Trophoblast cell (in vitro differentiated cells and primary cell): ENCODE data around the gene IGFL3. TPM values are rescaled to one million over a fixed set of nuclear protein-coding genes. Genes with fewer than 3 reads are reported as not detected.
"Not testable (repeated sequence)": the region's sequence is repeated elsewhere in the genome, so short reads cannot be mapped to it uniquely, and the experiment has no call there.

Experiments used
- DNase-seq, 2 donors: peaks; one replicate each; pipeline ENCODE4 v3.0.0-alpha.2; 2016
- H2AFZ ChIP-seq: 2 replicates; pipeline ENCODE4 v1.6.1; 2013; ENCODE audit warnings: low read length, moderate library complexity, mild to moderate bottlenecking; ENCODE audit not compliant: insufficient read depth, poor library complexity
- H2AK5ac ChIP-seq: 2 replicates; pipeline ENCODE4 v1.6.1; 2013; ENCODE audit warnings: mild to moderate bottlenecking, low read length
- H2BK120ac ChIP-seq: 2 replicates; pipeline ENCODE4 v1.6.1; 2013; ENCODE audit warnings: low read length, mild to moderate bottlenecking, moderate library complexity; ENCODE audit not compliant: insufficient read depth, poor library complexity
- H2BK12ac ChIP-seq: 2 replicates; pipeline ENCODE4 v1.6.1; 2013; ENCODE audit warnings: mild to moderate bottlenecking, low read length, moderate library complexity
- H2BK5ac ChIP-seq: 2 replicates; pipeline ENCODE4 v1.6.1; 2013; ENCODE audit warnings: low read length, low read depth, moderate library complexity, mild to moderate bottlenecking; ENCODE audit not compliant: poor library complexity
- H3K14ac ChIP-seq: 2 replicates; pipeline ENCODE4 v1.6.1; 2013; ENCODE audit warnings: mild to moderate bottlenecking, low read length
- H3K18ac ChIP-seq: 2 replicates; pipeline ENCODE4 v1.6.1; 2013; ENCODE audit warnings: mild to moderate bottlenecking, low read length
- H3K23ac ChIP-seq: 2 replicates; pipeline ENCODE4 v1.6.1; 2013; ENCODE audit warnings: low read length
- H3K27ac ChIP-seq: 2 replicates; pipeline ENCODE4 v1.5.1; 2013; ENCODE audit warnings: low read depth, mild to moderate bottlenecking, inconsistent platforms, low read length, moderate library complexity
- H3K27me3 ChIP-seq: 2 replicates; pipeline ENCODE4 v1.6.1; 2013; ENCODE audit warnings: inconsistent platforms, mild to moderate bottlenecking, low read length, moderate library complexity; ENCODE audit not compliant: insufficient read depth
- H3K36me3 ChIP-seq, 2 experiments: 1 replicate in 1 of 2; 2 replicates in 1 of 2; pipeline ENCODE4 v1.6.1; 2013; ENCODE audit warnings: low read length in 2 of 2, mild to moderate bottlenecking in 2 of 2, moderate library complexity in 1 of 2; ENCODE audit not compliant: insufficient read depth in 2 of 2, control insufficient read depth in 1 of 2
- H3K4ac ChIP-seq: 2 replicates; pipeline ENCODE4 v1.6.1; 2013; ENCODE audit warnings: low read depth, mild to moderate bottlenecking, low read length, moderate library complexity
- H3K4me1 ChIP-seq, 2 experiments: 1 replicate in 1 of 2; 2 replicates in 1 of 2; pipeline ENCODE4 v1.6.1; 2013; ENCODE audit warnings: low read length in 2 of 2, mild to moderate bottlenecking in 2 of 2, moderate library complexity in 1 of 2; ENCODE audit not compliant: insufficient read depth in 2 of 2, control insufficient read depth in 1 of 2
- H3K4me2 ChIP-seq: 2 replicates; pipeline ENCODE4 v1.6.1; 2013; ENCODE audit warnings: inconsistent platforms, mild to moderate bottlenecking, low read length, moderate library complexity
- H3K4me3 ChIP-seq: 2 replicates; pipeline ENCODE4 v1.5.1; 2013; ENCODE audit warnings: mild to moderate bottlenecking, low read depth, low read length, inconsistent platforms
- H3K79me1 ChIP-seq: one replicate; pipeline ENCODE4 v1.6.1; 2013; ENCODE audit warnings: low read length
- H3K79me2 ChIP-seq: 2 replicates; pipeline ENCODE4 v1.6.1; 2013; ENCODE audit warnings: low read length, mild to moderate bottlenecking; ENCODE audit not compliant: control insufficient read depth, insufficient read depth, poor library complexity
- H3K9ac ChIP-seq: 2 replicates; pipeline ENCODE4 v1.6.1; 2013; ENCODE audit warnings: mild to moderate bottlenecking, low read length
- H3K9me3 ChIP-seq: 2 replicates; pipeline ENCODE4 v1.6.1; 2013; ENCODE audit warnings: low read depth, mild to moderate bottlenecking, control low read depth, inconsistent platforms, low read length; ENCODE audit not compliant: insufficient read depth
- H4K12ac ChIP-seq: 2 replicates; pipeline ENCODE4 v1.6.1; 2013; ENCODE audit warnings: low read depth, mild to moderate bottlenecking, low read length, moderate library complexity
- H4K8ac ChIP-seq: 2 replicates; pipeline ENCODE4 v1.6.1; 2013; ENCODE audit warnings: low read depth, mild to moderate bottlenecking, low read length, moderate library complexity
- H4K91ac ChIP-seq: one replicate; pipeline ENCODE4 v1.6.1; 2013; ENCODE audit warnings: low read depth, mild to moderate bottlenecking, low read length, moderate library complexity
- WGBS: extraction: QIAGEN DNeasy Blood & Tissue Kit; methylation state at CpG from one replicate; pipeline ENCODE4 v1.1.7; 2013; ENCODE audit warnings: missing lambda C conversion rate; ENCODE audit not compliant: insufficient read length, insufficient coverage; ENCODE audit errors: extremely low coverage; 5-methylcytosine and 5-hydroxymethylcytosine counted together
- polyA plus RNA-seq: library from polyadenylated mRNA; stranded (reverse); fragments of 200-250 nt; gene quantifications from 2 replicates; pipeline ENCODE4 v1.2.3, GENCODE V29; 2013

IGFL3 gene
- polyA plus RNA-seq = 0.39 and 0.48 TPM in 2 replicates

DNA sequence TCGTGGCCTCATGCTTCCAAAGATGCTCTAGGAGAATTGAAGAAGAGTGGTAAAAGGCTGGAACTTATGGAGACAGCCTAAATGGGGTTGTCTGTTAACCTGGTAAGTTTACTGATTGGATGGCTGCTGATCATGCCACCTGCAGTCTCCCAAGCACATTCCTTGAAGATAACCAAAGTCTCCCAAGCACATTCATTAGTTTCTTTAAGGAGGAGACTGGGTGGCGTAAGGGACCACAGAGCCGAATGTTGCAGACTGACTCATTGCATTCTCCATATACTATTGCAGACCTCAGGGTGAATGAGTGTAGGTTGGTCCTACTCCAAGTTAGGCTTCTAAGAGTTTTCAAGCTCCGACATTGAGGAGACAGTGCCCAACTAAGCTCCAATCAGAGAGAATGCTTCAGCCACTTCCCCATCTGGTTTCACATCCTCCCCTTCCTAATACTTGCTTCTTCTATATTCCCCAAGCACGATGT is at the start of gene IGFL3:
Gene IGFL3 (minus strand): TSS at position 51 of the 478 bp plus-strand sequence. CDS start 39 bp downstream, at position 12.
- Histone ChIP-seq H2BK12ac (peak within 1 kb of the TSS; percentile 65), H3K4me1 (peaks cover 2% of the 10 kb centered on the region in 2 experiments), H2AFZ (no peak within 1 kb of the TSS), H3K9me3 (peaks cover 4% of the 10 kb centered on the region), H3K27ac (no peak within 1 kb of the TSS), H3K9ac (no peak within 1 kb of the TSS), H3K79me1 (no peaks in the 10 kb centered on the region), H4K8ac (no peak within 1 kb of the TSS), H4K12ac (no peak within 1 kb of the TSS), H3K79me2 (no peaks in the 10 kb centered on the region), H3K4me2 (no peak within 1 kb of the TSS), H3K4me3 (no peak within 1 kb of the TSS), H3K18ac (no peak within 1 kb of the TSS), H3K4ac (no peak within 1 kb of the TSS), H2BK120ac (peak within 1 kb of the TSS; percentile 46), H2BK5ac (no peak within 1 kb of the TSS), H4K91ac (peak within 1 kb of the TSS; percentile 4), H3K14ac (no peak within 1 kb of the TSS), H3K23ac (peak within 1 kb of the TSS; percentile 71), H3K27me3 (no peaks in the 10 kb centered on the region), H3K36me3 (no peaks in the 10 kb centered on the region), H2AK5ac (no peak within 1 kb of the TSS)
- WGBS = no CpG with 5 or more reads among the region's 5 CpGs
- DNase-seq = peak in 1 of 2 donors; percentile 42

DNA sequence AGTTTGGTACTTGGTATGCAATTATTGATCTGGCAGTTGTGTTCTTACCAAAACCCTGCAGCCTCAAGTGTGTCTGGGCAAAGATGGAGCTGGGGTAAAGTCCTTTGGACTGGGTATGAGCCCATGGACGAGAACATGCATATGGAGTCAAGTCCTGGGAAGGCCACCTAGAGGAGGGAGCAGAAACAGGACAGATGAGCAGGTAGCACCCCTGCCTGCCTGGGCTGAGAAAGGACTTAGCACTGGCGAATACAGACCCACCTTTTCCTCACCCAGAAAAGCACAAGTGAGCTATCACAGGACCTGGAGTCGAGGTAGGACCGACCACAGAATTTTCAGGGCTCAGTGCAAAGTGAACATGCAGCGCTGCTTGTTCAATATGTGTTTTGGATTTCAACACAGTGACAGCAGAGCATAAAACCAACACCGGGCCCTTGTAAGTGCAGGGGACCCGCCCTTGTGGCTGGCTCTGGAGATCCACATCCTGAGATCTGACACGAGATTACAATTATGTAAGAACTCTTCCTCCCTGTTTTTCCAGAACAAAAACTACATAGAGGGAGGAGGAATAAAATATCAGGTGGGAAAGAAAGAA is 49.5 kb upstream of the IGFL3 start:
- no peak for DNase-seq
- Histone ChIP-seq H2BK5ac (no peak overlapping the region), H3K79me1 (no peaks in the 10 kb centered on the region), H2AFZ (no peak overlapping the region), H3K9ac (no peak overlapping the region), H4K91ac (no peak overlapping the region), H3K4ac (no peak overlapping the region), H3K4me3 (no peak overlapping the region), H3K27me3 (no peaks in the 10 kb centered on the region), H4K8ac (no peak overlapping the region), H3K18ac (no peak overlapping the region), H3K4me2 (no peak overlapping the region), H2BK12ac (no peak overlapping the region), H3K36me3 (no peaks in the 10 kb centered on the region), H3K79me2 (no peaks in the 10 kb centered on the region), H3K4me1 (peaks cover 5% of the 10 kb centered on the region in 2 experiments), H4K12ac (no peak overlapping the region), H3K9me3 (peaks cover 3% of the 10 kb centered on the region), H3K27ac (no peak overlapping the region), H2BK120ac (no peak overlapping the region), H2AK5ac (no peak overlapping the region), H3K14ac (no peak overlapping the region), H3K23ac (no peak overlapping the region)
- WGBS = no CpG with 5 or more reads among the region's 8 CpGs

DNA sequence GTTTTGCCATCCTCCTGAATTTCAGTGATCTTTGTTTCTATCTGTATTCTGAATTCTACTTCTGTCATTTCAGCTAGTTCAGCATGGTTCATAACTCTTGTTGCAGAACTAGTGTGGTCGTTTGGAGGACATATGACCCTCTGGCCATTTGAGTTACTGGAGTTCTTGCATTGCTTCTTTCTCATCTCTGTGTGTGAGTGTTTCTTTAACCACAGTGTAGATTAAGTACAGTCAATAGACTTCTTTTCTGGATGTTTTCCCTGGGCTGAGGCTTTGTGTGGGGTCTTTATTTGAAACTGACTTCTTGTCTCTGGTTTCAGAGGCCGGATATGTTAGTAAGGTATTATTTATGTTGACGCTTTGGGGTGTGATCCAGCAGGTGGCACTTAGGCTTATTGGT is 38.2 kb upstream of the IGFL3 start:
- H3K4me2 ChIP-seq = no peak overlapping the region
- no peaks in the 10 kb centered on the region for H3K79me1 ChIP-seq
- peaks cover 12% of the 10 kb centered on the region for H3K9me3 ChIP-seq
- H3K4me1 ChIP-seq = no peaks in the 10 kb centered on the region
- DNase-seq = no peak
- H4K91ac ChIP-seq = no peak overlapping the region
- H3K4me3 ChIP-seq = no peak overlapping the region
- no peak overlapping the region for H3K4ac ChIP-seq
- H4K12ac ChIP-seq = no peak overlapping the region
- H3K36me3 ChIP-seq = no peaks in the 10 kb centered on the region
- H3K9ac ChIP-seq = no peak overlapping the region
- H2BK12ac ChIP-seq = no peak overlapping the region
- no peak overlapping the region for H4K8ac ChIP-seq
- H2BK120ac ChIP-seq = no peak overlapping the region
- no CpG with 5 or more reads among the region's 3 CpGs for WGBS
- no peak overlapping the region for H3K23ac ChIP-seq
- H2AFZ ChIP-seq = no peak overlapping the region
- no peak overlapping the region for H3K14ac ChIP-seq
- H2AK5ac ChIP-seq = no peak overlapping the region
- H3K79me2 ChIP-seq = no peaks in the 10 kb centered on the region
- no peak overlapping the region for H3K27ac ChIP-seq
- no peak overlapping the region for H2BK5ac ChIP-seq
- no peaks in the 10 kb centered on the region for H3K27me3 ChIP-seq
- H3K18ac ChIP-seq = no peak overlapping the region

DNA sequence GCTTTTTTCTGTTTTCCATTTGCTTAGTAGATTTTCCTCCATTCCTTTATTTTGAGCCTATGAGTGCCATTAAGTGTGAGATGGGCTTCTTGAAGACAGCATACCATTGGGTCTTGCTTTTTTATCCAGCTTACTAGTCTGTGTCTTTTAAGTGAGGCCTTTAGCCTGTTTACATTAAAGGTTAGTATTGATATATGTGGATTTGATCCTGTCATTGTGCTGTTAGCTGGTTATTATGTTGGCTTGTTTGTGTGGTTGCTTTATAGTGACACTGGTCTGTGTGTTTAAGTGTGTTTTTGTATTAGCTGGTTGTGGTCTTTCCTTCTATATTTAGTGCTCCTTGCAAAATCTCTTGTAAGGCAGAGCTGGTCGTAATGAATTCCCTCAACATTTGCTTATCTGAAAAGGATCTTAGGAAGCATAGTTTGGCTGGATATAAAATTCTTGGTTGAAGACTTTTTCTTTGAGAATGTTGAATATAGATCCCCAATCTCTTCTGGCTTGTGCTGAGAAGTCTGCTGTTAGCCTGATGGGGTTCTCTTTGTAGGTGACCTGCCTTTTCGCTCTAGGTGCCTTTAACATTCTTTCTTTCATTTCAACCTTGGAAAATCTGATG is 37.3 kb upstream of the IGFL3 start:
- DNase-seq, H3K9ac ChIP-seq, H3K4me3 ChIP-seq, H2BK120ac ChIP-seq, H2BK12ac ChIP-seq, H3K36me3 ChIP-seq, H4K91ac ChIP-seq, H3K27me3 ChIP-seq, H4K12ac ChIP-seq, H3K14ac ChIP-seq, H3K4ac ChIP-seq, H3K23ac ChIP-seq, H3K79me2 ChIP-seq, H2AFZ ChIP-seq, H2BK5ac ChIP-seq, H3K4me2 ChIP-seq, H4K8ac ChIP-seq, H3K4me1 ChIP-seq, H3K18ac ChIP-seq, H2AK5ac ChIP-seq, H3K27ac ChIP-seq, H3K79me1 ChIP-seq, H3K9me3 ChIP-seq: not testable (repeated sequence)
- WGBS = no CpG with 5 or more reads among the region's 2 CpGs
